Stimulated activated CD4-positive, alpha-beta T cell treated with anti-CD3 and anti-CD28 coated beads, Interleukin-4, amount 100 ng/mL, for 4 hours (primary cell): Measurements from ENCODE around the gene ZNF624.

ENCODE experiments used
- DNase-seq, 2 experiments: peaks; one replicate each; pipeline ENCODE4 v3.0.0-alpha.2; 2020

Gene ZNF624

GRCh38 chr17:16593356-16594102 is 60.1 kb downstream of the ZNF624 start:
- DNase-seq, result no peak

DNA sequence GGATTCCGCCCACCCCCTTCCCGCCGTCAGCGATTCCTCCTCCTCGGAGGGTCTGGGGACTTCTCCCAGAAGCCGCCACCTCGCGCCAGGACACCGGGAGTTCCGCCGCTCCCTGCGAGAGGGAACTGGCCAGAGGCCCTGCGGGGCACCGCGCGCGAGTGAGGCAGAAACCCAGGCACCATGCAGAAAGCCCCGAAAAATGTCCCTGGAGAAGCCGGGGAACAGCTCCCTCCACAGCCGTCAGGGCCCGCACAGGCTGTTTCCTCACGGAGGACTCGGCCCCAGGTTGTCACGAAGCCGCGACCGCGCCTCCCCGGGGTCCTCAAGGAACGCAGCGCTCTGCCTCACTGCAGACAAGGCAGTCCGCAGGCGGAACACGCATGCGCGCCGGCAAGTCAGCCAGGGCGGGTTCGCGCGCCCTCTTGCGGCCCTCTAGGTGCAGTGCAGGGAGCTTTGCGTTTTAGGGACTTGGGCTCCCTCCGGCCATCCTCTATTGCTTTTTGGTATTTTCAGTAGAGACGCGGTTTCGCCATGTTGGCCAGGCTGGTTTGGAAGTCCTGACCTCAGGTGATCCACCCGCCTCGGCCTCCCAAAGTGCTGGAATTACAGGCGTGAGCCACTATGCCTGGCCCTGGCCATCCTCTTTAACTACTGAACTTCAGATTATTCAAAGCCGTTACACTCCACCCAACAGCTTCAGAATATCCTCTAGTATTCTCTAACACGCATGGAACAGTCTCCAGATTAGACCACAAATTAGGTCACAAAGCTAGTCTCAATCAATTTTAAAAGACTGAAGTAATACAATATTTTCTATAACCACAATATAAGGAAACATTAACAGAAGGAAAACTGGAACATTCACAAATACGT is 64.3 kb downstream of the ZNF624 start:
- peak; percentile 90 to 92 for DNase-seq

DNA sequence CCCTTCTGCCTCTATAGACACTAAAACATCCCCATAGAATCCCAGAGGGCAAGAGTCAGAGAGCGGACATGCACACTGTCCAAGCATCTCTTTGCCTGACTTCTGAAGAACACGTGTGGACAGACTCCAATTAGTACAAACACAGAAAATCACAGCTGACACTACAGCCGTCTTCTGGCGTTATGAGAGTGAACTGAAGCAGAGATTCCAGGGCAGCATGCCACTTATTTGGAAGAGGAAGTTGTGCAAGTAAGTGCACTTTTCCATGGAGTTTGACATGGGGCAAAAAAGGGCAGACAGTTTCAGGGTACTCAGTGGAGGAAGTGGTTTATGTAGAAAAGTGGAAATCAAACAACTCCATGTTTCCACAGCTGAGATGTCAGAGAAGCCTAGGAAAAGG is 67.9 kb downstream of the ZNF624 start:
- DNase-seq, result no peak

GRCh38 chr17:16584273-16584995 is 69.2 kb downstream of the ZNF624 start:
- peak; percentile 90 to 91 for DNase-seq

GRCh38 chr17:16583781-16584180 is 69.9 kb downstream of the ZNF624 start:
- DNase-seq, result no peak

DNA sequence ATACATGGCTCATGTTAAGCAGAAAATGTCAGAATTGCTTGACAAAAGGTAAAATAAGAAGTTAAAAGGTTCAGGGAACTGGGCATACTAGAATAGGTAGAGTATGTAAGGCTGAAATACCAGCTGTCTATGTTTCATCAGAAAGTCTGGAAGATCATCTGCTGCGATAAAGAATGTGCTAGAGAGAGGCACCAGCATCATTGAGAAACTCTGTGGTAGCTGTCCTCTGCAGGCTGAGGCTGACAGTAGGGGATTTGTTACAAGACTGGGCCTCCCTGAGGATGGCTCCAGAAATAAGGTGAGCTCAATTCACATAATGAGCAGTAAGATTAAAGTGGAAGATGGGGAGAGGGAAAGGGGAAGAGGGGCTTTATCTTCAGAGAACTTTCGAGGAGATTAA is 80.2 kb downstream of the ZNF624 start:
- DNase-seq, result no peak
